Measurements from ENCODE around the gene KCNG4.

Gene KCNG4

GRCh38 chr16:84181144-84181915 lies 58.5 kb downstream of the KCNG4 start:
- no peak for DNase-seq

DNA sequence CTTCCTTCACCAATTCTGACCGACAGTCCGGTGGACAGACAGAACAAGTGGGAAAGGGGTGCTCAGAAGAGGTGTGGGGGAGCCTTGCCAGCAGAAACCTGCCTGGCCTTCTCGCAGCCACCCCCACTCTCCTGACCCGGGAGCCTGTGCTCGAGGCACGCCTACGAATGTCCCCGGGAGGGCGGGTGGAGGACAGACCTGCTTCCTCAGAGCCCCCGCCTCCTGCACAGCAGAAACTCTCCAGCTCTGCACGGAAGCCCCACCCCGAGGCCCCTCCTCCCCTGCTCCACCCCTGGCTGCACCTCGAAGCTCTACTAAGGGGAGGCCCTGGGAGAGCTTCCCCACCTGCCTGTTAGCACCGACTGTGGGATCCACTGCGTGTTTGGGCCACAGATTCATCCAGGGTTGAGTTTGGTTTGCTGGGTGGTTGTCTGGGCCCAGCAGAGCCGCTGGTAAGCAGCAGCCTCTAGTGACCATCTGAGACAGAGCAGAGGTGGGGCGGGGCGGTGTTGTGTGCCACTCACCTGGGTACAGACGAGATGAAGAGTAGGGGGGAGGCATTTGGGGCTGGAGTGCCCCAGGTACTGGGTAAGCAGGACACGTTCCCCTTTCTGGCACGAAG lies 59.2 kb downstream of the KCNG4 start:
- DNase-seq = no peak

DNA sequence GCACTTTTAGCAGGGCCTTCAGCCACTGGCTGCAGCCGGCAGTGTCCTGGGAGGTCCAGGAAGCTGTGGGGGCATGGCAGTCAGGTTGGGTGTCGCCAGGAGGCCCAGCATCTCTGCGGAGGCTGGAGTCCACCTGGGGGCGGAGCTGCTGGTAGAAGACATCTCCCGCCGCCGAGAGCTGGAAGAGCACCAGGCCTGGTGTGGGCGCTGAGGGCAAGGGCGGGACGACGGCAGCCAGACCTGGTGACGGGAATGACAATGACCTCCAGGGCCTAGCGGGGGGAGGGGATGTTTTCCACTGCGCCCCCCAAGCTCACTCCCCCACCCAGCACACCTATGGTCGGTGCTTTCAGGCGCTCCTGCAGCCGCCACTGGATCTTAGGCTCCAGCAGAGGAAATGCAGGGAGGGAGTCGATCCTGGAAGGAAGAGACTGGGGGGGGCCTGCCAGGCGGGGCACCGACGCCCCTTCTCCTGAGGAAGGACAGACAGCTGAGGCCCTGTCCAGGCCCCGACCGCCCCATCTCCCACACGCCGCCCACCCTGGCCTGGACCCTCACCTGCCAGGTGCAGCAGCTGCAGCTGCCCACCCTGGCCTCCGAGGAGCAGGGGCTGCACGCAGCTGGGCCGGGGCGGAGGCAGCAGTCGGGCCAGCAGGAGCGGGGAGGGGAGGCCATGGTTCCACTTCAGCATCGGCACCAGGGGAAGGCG lies 60.0 kb downstream of the KCNG4 start:
- DNase-seq = no peak

- no peak for DNase-seq
These were observed 60.8 kb downstream of the KCNG4 start for GRCh38 chr16:84178892-84179611.

DNA sequence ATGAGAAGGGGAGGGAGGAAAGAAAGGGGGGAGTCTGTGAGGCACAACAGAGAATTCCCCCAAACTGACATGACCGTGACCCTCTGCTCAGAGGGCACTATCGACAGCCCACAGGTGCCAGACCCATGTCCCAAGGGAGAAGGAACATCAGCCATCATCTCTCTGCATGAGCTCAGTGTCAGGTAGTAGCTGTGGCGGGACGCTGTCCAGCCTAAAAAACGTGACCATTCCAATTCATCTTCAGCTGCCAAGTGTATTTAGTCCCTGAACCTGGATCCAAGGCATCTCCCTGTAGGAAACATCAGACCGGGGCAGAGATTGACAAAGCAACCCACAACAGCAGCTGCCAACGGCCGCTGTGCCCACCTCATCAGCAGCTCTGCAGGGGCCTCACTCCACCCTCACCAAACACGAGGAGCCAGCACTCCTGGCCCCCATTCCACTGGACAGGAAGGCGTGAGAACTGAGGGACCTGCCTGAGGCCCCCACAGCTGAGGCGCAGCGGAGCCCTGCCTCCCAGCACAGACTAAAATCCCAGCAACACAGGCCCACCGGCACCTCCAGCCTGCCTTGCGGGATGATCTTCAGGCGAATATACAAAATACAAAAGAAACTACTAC lies 61.6 kb downstream of the KCNG4 start:
- no peak for DNase-seq

- no peak for DNase-seq
These were observed 62.1 kb downstream of the KCNG4 start for GRCh38 chr16:84177741-84178073.

- DNase-seq = no peak
These were observed 63.4 kb downstream of the KCNG4 start for GRCh38 chr16:84176192-84177053.

DNA sequence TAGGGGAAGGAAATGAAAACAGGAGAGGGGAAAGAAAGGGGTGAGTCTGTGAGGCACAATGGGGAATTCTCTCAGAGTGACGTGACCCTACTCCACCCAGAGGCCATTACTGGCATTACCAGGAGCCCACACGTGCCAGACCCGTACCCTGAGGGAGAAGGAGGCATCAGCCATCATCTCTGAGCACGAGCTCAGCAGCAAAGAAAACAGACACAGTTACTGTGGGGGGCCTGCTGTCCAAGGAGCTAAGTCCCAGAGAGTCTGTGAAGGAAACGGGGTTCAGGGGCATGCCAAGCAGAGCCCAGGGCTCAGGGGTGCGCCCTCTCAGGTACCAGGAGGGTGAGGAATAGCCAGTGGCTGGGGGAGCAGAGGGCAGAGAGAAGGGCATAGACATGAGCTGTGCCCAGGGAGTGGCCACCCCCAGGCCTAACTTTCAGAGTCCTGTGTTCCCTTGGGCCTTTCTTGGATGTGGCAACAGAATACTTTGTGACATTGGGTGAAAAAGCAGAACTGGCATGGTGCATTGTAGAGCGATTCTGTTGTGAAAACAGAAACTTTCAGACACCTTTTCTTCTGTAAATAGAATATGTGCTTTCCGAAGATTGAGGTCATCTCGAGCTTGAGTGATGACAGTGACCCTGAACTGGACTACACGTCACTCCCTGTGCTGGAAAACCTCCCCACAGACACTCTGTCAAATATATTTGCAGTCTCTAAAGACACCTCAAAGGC lies 64.3 kb downstream of the KCNG4 start:
- no peak for DNase-seq

- no peak for DNase-seq
These were observed 65.4 kb downstream of the KCNG4 start for GRCh38 chr16:84174396-84174795.

DNA sequence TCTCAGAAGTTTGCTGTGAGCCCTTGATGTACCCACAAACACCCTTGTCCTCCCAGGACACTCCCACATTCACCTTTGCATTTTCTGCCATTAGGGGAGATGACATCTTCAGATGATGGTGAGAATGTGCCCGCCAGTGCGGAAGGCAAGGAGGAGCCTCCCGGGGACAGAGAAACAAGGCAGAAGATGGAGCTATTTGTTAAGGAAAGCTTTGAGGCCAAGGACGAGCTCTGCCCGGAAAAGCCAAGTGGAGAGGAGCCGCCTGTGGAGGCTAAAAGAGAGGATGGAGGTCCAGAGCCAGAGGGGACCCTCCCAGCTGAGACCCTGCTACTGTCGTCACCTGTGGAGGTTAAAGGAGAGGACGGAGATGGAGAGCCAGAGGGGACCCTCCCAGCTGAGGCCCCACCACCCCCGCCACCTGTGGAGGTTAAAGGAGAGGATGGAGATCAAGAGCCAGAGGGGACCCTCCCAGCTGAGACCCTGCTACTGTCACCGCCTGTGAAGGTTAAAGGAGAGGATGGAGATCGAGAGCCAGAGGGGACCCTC lies 70.0 kb downstream of the KCNG4 start:
- DNase-seq = no peak
